HuH-7 (cell line): ENCODE data around the gene KIAA2012.
A peak's percentile ranks its signal among the peaks of the same experiment; 100 is the strongest.
"Not testable (repeated sequence)": the region's sequence is repeated elsewhere in the genome, so short reads cannot be mapped to it uniquely, and the experiment has no call there.

ENCODE experiments used
- DNase-seq: peaks from one replicate; pipeline ENCODE4 v3.0.0; 2011; ENCODE audit warnings: low spot score

Gene KIAA2012

DNA sequence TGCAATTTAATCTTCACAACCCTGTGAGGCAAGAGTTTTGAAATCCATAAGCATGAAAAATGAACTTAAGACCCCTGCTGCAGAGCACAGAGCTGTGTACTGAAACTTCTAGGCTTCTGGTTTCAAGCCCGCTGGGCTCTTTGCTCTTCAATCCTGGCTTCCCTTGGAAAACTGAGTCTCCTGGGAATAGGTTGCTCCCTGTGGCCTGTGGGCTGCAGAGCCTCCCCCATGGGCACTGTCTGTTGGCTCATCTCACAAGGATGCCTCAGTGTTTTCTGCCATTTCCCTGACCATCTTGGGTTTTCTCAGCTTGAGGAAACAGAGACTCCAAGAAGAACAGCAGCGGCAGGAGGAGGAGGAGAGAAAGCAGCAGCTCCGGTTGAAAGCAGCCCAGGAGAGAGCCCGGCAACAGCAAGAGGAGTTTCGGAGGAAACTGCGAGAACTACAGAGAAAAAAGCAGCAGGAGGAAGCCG is 120.9 kb downstream of the KIAA2012 start:
- no peak for DNase-seq

DNA sequence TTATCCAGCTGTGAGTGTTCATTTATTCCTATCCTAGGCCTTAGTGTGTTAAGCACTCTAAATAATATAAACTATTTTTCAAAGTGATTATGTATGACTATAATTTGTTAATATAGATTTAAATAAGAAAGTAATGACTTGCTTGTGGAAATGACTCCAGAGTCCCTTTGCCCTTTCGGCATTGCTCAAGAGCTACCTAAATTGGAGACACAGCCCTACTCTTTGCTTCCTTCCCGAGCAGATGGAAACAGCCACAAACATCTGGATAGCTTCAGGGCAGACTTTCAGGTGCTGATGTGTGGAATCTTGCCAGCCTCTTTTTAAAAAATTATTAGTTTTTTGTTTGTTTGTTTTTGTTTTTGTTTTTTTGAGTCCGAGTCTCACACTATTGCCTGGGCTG is 121.4 kb downstream of the KIAA2012 start:
- no peak for DNase-seq

DNA sequence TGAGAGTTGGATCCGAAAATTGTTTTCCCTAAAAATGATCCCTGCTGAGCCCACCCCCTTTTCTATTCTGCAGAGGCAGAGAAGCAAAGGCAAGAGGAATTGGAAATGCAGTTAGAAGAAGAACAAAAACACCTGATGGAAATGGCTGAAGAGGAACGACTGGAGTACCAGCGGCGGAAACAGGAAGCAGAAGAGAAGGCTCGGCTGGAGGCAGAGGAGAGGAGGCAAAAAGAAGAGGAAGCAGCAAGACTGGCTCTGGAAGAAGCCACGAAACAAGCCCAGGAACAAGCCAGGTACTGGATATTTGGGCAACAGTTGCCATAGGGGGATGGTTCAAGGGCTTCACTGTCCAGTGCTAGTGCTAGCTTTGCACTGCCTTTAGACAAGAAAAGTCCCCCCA is 123.7 kb downstream of the KIAA2012 start:
- DNase-seq: no peak

DNA sequence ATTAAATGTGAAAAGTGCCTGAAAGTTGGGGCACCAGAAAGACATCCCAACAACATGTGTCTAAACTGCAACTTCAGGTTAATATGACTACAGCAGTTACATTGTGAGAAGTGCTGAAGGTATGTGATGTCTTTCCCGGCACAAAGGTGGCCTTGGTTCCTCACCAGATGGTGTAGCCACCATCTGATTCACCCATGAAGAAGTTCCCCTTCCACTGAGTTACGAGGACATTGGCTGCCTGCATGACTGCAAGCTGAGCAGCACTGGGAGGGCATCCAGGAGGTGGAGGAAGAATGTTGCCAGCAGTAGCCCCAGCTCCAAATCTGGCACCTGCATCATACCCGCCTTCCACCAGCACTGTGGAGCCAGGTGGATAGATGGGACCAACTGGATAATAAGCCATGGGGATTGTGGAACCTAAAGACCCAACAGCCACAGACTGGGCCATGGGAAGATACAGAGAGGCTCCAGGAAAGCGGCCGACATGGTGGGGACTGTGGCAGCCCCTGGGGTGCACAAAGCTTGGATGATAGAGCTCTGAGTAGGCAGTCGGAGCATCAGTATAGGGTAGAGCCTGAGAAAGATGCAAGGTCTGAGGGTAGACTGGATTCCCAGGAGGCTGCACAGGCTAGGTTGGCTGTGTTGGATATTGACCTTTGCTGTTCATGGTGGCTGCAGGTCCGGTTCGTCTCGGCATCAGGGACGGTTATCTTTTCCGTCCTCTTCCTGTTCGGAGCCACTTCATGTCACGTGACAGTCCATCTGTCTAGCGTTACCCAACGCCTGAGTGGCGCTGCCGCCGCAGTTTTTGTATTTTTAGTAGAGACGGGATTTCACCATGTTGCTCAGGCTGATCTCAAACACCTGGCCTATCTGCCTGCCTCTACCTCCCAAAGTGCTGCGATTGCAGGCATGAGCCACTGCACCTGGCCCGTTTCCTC is 128.4 kb downstream of the KIAA2012 start:
- no peak for DNase-seq

DNA sequence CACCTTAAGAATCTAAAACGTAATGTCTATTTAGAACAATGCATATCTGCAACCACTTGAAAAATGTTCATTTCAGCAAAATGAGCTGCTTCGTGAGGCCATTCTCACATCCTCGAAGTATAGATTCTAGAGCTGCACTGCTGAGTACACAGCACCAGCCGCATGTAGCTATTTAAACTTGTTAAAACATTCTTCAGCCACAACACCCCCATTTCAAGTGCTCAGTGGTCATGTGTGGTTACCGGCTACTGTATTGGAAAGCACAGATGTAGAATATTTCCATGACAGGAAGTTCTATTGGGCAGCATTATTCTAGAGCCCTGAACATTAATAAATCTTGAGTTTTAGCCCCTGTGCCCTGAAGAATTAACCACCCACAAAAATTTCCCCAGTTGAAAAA is 130.3 kb downstream of the KIAA2012 start:
- DNase-seq: no peak

DNA sequence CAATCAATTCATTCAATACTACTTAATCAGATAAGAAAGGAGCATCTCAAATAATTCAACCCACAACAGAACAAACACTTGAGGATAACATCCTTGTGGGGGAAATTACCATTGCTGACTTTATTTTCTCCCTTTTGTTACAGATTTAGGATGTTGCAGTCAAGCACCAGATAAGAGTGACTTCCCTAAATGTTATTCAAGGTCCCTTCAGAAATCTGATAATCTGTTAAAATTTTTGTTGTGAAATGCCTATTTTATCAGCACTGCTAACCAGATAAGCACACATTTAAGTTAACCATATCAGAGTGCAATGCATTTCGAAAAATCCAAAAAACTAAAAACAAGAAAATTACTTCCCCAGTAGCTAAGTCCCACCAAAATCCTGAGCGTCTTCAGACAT is 131.8 kb downstream of the KIAA2012 start:
- no peak for DNase-seq

DNA sequence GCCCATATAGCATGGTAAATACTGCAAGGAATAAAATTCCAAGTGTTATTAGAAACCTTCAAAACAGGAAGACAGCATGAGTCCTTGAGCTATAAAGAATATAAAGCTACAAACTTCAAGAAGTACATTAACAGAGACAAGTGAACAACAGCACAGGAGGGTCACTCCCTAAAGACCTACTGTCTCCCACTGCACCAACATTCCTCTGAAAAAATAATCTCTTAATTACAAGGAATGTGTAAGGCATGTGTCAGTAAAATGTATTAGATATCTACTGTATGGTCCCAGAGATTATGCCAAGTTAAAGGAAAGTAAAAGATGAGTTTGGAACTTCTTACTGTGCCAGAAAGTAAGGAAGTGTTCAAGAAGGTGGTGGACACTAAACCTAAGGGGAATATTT is 135.5 kb downstream of the KIAA2012 start:
- DNase-seq: no peak

DNA sequence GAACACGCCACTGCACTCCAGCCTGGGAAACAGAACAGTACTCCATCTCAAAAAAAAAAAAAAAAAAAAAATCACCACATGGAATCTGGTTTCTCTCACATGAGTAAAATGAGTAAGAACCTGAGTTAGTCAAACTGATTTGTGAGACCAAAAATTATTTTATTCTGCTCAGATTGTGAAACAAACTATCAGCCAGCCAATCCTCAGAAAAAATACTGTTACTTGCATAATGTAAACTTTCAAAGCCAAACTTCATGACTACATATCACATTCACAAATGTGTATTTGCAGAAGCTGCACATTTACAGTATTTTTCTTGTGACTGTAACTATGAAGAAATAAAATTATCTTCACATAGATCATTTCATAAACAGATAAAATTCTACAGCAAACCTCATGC is 142.1 kb downstream of the KIAA2012 start:
- no peak for DNase-seq

DNA sequence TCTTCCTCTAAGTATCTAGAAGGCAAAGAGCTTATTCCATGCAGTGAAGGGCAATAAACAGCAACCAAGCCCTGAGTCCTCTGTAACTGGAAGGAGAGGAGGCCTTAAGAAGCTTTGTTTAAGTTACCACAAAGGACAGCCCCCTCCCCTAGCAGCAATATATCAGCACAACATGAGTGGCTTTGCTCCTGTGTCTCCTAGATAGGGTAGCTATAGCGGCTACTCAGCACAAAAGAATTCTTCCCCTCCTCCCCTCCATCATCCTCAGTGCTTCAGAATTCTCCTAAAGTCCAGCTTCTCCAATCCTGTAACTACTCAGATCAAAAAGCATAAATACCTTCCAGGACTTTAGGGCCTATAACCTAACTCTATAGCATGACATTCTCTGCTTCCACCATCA is 148.8 kb downstream of the KIAA2012 start:
- DNase-seq: no peak

DNA sequence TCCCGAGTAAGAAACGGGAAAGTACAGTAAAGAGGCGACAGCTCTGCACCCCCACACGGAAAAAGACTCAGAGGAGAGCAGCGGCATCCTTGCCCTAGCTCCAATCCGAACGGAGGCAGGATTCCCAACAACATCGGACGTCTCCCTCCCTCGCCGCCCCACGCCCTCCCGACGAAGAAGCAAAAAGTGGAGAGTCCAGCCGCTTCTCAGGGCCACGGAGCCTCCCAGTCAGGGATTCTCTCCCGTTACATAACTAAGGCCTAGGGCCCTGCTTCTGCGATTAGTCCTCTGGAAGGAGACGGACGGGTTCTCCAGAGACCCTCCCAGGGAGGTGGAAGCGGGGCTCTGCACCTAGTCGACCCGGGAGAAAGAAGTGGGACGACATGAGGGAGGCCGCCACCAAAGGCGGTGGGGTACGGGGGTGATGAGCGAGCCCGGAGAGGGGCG is 164.8 kb downstream of the KIAA2012 start:
- DNase-seq: no peak

DNA sequence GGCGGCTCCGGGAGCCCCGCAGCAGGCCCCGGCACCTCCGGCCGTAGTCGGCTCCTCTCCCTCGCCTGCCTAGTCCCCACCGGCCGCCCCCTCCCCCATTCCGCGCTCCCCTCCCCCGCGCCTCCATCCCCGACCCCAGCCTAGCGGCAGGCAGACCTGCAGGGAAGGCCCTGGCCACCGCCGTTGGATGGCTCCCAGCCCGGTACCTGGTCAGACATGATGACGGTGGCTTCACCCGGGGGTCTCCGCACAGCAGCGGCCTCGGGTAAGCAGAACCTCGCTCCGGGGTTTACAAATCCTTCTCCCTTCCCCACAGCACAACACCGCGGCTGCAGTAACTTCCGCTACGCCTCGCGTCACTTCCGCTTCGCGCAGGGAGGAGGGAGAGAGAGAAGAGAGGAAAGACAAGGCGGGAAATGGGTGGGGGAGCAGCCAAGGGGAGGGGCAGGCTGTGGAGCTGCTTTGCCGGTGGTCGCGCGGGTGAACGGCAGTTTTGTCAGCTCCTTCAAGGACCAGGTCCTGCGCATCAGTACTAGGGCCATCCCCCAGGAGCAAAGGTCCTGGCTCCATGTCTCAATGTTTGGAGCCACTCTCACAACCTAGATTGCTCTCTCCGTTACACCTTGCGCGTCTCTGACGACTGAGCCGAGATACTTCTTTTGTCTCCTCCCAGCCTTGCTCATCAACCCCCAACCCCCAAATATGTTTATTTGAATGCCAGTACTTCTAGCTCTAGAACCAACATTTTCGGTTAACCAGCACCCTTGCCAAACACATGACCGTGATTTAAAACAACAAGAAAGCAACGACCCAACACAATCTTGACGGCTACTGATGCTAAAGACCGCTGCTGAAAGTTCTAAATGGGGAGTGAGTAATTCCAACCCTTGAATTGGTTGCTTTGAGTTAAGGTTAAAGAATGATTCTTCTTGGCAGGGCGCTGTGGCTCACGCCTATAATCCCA is 165.5 kb downstream of the KIAA2012 start, which contains the start of gene SUMO1:
Gene SUMO1, minus strand, starts transcription at position 364 of the 964 bp plus-strand sequence. Its CDS starts 146 bp downstream, at position 218.
- DNase-seq: peak; percentile 76

DNA sequence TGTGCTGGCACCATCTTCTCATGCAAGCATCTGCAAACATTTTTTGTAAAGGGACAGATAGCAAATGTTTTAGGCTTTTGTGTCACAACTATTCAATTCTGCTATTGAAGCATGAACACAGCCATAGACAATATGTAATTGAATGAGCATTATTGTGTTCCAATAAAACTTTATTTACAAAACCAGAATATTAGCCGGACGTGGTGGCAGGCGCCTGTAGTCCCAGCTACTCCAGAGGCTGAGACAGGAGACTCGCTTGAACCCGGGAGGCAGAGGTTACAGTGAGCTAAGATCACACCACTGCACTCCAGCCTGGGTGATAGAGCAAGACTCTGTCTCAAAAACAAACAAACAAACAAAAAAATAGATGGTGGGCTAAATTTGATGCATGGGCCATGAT is 174.7 kb downstream of the KIAA2012 start:
- not testable (repeated sequence) for DNase-seq

DNA sequence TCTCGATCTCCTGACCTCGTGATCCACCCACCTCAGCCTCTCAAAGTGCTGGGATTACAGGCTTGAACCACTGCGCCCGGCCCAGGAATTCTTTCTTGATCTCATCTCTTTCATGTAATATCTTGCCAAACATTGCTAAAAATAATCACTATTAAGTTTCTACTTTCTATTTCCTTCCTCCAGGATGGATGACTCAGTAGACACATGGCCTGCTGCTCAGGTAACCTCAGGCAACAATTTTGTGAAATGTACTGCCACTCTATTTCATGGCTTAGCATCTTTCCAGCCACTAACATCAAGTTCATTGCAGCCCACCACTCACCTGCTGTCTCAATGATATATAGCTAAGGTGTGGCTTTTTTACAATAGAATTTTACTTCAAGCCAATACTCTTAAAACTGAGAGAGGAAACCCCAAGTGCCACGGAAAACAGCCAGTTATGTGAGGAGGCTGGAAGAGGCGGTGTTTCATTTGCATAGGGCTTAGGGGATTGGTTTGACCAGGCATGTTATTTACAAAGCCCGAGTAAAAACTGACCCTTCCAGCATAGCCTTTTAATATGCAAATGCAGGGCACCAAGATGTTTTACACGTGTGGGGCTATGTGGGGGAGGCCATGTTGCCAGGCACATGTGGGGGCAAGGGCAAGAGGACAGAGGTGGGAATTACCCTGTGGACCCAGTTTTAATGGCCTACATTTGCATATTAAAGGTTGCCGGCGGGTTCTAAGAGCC is 176.6 kb downstream of the KIAA2012 start:
- no peak for DNase-seq

DNA sequence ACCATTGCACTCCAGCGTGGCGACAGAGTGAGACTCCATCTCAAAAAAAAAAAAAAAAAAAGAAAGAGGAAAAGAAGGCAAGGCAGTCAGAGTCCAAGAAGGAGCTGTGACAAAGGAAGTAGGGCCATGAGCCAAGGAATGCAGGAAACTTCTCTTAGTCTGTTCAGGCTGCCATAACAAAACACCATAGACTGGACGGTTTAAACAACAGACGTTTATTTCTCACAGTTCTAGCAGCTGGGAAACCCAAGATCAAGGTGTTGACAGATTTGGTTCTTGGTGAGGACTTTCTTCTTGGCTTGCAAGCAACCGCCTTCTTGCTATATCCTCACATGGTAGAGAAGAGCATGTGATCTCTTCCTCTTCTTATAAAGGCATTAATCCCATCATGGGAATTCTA is 178.4 kb downstream of the KIAA2012 start:
- no peak for DNase-seq
